Smooth muscle cell (in vitro differentiated cells): ENCODE results near the gene SPDEF. TPM values are rescaled to one million over a fixed set of nuclear protein-coding genes. Genes with fewer than 3 reads are reported as not detected.

ENCODE experiments used
- DNase-seq: peaks from one replicate; lab custom pipeline; 2025; ENCODE audit not compliant: unreplicated experiment; lab: John Stamatoyannopoulos, UW
- H2AFZ ChIP-seq: fragments of 200-600 bp; sonication (generic); 2 replicates; pipeline ENCODE4 v1.6.0; 2016; ENCODE audit warnings: antibody characterized with exemption, low read depth, mild to moderate bottlenecking
- H3F3A ChIP-seq: fragments of 200-600 bp; sonication (generic); 2 replicates; pipeline ENCODE4 v1.6.0; 2017; ENCODE audit warnings: antibody characterized with exemption, low read depth
- H3K27ac ChIP-seq: fragments of 200-600 bp; sonication (generic); 2 replicates; pipeline ENCODE4 v1.5.1; 2016; ENCODE audit warnings: low read depth, mild to moderate bottlenecking
- H3K27me3 ChIP-seq: fragments of 200-600 bp; sonication (generic); 2 replicates; pipeline ENCODE4 v1.6.1; 2016; ENCODE audit warnings: low read depth, mild to moderate bottlenecking
- H3K36me3 ChIP-seq: fragments of 200-600 bp; sonication (generic); 2 replicates; pipeline ENCODE4 v1.5.1; 2016; ENCODE audit warnings: low read depth
- H3K4me1 ChIP-seq: fragments of 200-600 bp; sonication (generic); 2 replicates; pipeline ENCODE4 v1.5.1; 2016; ENCODE audit warnings: low read depth
- H3K4me2 ChIP-seq: fragments of 200-600 bp; sonication (generic); 2 replicates; pipeline ENCODE4 v1.6.0; 2016; ENCODE audit warnings: mild to moderate bottlenecking
- H3K4me3 ChIP-seq: fragments of 200-600 bp; sonication (generic); 2 replicates; pipeline ENCODE4 v1.5.1; 2016; ENCODE audit warnings: mild to moderate bottlenecking
- H3K79me2 ChIP-seq: fragments of 200-600 bp; sonication (generic); 2 replicates; pipeline ENCODE4 v1.6.0; 2016; ENCODE audit warnings: low read depth, mild to moderate bottlenecking
- H3K9ac ChIP-seq: fragments of 200-600 bp; sonication (generic); 2 replicates; pipeline ENCODE4 v1.6.0; 2016; ENCODE audit warnings: low read depth
- H3K9me3 ChIP-seq: fragments of 200-600 bp; sonication (generic); replicated peaks from 2 replicates; pipeline ENCODE4 v1.5.1; 2016; ENCODE audit warnings: low read depth
- H4K20me1 ChIP-seq: fragments of 200-600 bp; sonication (generic); 2 replicates; pipeline ENCODE4 v1.6.0; 2016; ENCODE audit warnings: low read depth
- WGBS: methylation state at CpG from one replicate; pipeline ENCODE4 v1.1.7; 2016; ENCODE audit warnings: low lambda C conversion rate; 5-methylcytosine and 5-hydroxymethylcytosine counted together
- polyA plus RNA-seq: library from polyadenylated mRNA; unstranded; fragments of >200 nt; fragmentation: Nextera tagmentation; extraction: Ambion mirVana; gene quantifications from 2 replicates; pipeline ENCODE4 v1.2.1, GENCODE V29; 2016
- total RNA-seq: library from RNA; depleted of rRNA; stranded (reverse); fragments of >200 nt; gene quantifications from 2 replicates; pipeline ENCODE4 v1.2.3, GENCODE V29; 2014
- TF ChIP-seq, protein P1 (sequence below): fragments of 200-600 bp; sonication (generic); IDR thresholded peaks from 2 replicates; pipeline ENCODE4 v1.5.1; 2017; ENCODE audit warnings: borderline replicate concordance, mild to moderate bottlenecking, antibody characterized with exemption; ENCODE audit not compliant: insufficient read depth, poor library complexity, severe bottlenecking

The SPDEF gene
- total and polyA plus RNA-seq, 2 experiments from 2014 or later, result 0.16 TPM; not detected in 1

- no peak overlapping the region for H2AFZ ChIP-seq
- no peak for DNase-seq
- no peaks in the 10 kb centered on the region for H4K20me1 ChIP-seq
- H3F3A ChIP-seq, result no peaks in the 10 kb centered on the region
- H3K27me3 ChIP-seq, result no peaks in the 10 kb centered on the region
- H3K4me1 ChIP-seq, result no peaks in the 10 kb centered on the region
- no peaks in the 10 kb centered on the region for H3K79me2 ChIP-seq
- 92% methylated on average over 6 of the region's 6 CpGs for WGBS
- no peaks in the 10 kb centered on the region for H3K9me3 ChIP-seq
- no peak overlapping the region for H3K9ac ChIP-seq
- TF ChIP-seq, protein P1, sequence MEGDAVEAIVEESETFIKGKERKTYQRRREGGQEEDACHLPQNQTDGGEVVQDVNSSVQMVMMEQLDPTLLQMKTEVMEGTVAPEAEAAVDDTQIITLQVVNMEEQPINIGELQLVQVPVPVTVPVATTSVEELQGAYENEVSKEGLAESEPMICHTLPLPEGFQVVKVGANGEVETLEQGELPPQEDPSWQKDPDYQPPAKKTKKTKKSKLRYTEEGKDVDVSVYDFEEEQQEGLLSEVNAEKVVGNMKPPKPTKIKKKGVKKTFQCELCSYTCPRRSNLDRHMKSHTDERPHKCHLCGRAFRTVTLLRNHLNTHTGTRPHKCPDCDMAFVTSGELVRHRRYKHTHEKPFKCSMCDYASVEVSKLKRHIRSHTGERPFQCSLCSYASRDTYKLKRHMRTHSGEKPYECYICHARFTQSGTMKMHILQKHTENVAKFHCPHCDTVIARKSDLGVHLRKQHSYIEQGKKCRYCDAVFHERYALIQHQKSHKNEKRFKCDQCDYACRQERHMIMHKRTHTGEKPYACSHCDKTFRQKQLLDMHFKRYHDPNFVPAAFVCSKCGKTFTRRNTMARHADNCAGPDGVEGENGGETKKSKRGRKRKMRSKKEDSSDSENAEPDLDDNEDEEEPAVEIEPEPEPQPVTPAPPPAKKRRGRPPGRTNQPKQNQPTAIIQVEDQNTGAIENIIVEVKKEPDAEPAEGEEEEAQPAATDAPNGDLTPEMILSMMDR, result no peak
- no peak overlapping the region for H3K4me3 ChIP-seq
- H3K36me3 ChIP-seq, result no peaks in the 10 kb centered on the region
- no peak overlapping the region for H3K4me2 ChIP-seq
- no peak overlapping the region for H3K27ac ChIP-seq
These were observed 20.9 kb downstream of the SPDEF start for GRCh38 chr6:34535199-34535598.

DNA sequence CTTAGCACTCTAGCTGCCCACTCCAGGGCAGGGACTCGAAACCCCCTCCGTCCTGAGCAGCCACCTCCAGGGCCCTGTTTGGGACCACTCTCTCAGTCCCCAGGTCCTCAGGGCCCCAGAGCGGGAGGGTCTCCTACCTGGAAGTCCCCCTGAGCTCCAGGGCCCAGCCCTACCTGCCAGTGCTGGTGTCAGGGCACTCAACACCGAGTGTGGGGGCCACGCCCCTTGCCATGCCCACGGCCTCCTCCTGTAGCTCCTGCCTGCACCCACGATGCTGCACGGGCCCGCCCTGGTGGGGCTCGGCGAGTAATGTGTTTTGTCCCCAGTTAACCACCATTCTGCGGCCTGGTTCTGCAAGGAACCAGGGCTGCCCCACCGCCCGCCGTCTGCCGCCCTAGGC, 21.5 kb downstream of the SPDEF start:
- Histone ChIP-seq H3K79me2 (no peaks in the 10 kb centered on the region), H3K4me2 (no peak overlapping the region), H3K4me3 (no peak overlapping the region), H3F3A (no peaks in the 10 kb centered on the region), H3K4me1 (no peaks in the 10 kb centered on the region), H3K27me3 (no peaks in the 10 kb centered on the region), H4K20me1 (no peaks in the 10 kb centered on the region), H3K9ac (no peak overlapping the region), H3K9me3 (no peaks in the 10 kb centered on the region), H3K27ac (no peak overlapping the region), H3K36me3 (no peaks in the 10 kb centered on the region), H2AFZ (no peak overlapping the region)
- DNase-seq, result no peak
- TF ChIP-seq, protein P1, result no peak
- WGBS, result 92% methylated on average over 16 of the region's 16 CpGs

- H3K27ac ChIP-seq, result no peak overlapping the region
- no peaks in the 10 kb centered on the region for H3F3A ChIP-seq
- DNase-seq, result no peak
- H3K9ac ChIP-seq, result no peak overlapping the region
- H3K36me3 ChIP-seq, result no peaks in the 10 kb centered on the region
- no peaks in the 10 kb centered on the region for H4K20me1 ChIP-seq
- no peak overlapping the region for H2AFZ ChIP-seq
- 80% methylated on average over 6 of the region's 6 CpGs for WGBS
- H3K4me1 ChIP-seq, result no peaks in the 10 kb centered on the region
- H3K9me3 ChIP-seq, result no peaks in the 10 kb centered on the region
- H3K4me3 ChIP-seq, result no peak overlapping the region
- TF ChIP-seq, protein P1, result no peak
- no peaks in the 10 kb centered on the region for H3K79me2 ChIP-seq
- H3K4me2 ChIP-seq, result no peak overlapping the region
- H3K27me3 ChIP-seq, result no peaks in the 10 kb centered on the region
These were observed 22.0 kb downstream of the SPDEF start for GRCh38 chr6:34534146-34534545.

GRCh38 chr6:34532230-34532629, 23.9 kb downstream of the SPDEF start:
- DNase-seq, result no peak
- no peak overlapping the region for H2AFZ ChIP-seq
- no peaks in the 10 kb centered on the region for H3K79me2 ChIP-seq
- H3K4me3 ChIP-seq, result no peak overlapping the region
- H3K27ac ChIP-seq, result no peak overlapping the region
- H3F3A ChIP-seq, result no peaks in the 10 kb centered on the region
- no peaks in the 10 kb centered on the region for H3K4me1 ChIP-seq
- H3K9ac ChIP-seq, result no peak overlapping the region
- no peaks in the 10 kb centered on the region for H3K9me3 ChIP-seq
- WGBS, result 90% methylated on average over 13 of the region's 15 CpGs
- H3K36me3 ChIP-seq, result no peaks in the 10 kb centered on the region
- no peak overlapping the region for H3K4me2 ChIP-seq
- no peaks in the 10 kb centered on the region for H3K27me3 ChIP-seq
- H4K20me1 ChIP-seq, result no peaks in the 10 kb centered on the region
- TF ChIP-seq, protein P1, result no peak
